ENCODE data around the gene CKMT2. TPM values are rescaled to one million over a fixed set of nuclear protein-coding genes. Genes with fewer than 3 reads are reported as not detected.

Gene CKMT2
- total and polyA plus RNA-seq, 2 experiments from 2014 or later: 2.9 to 8.2 TPM

GRCh38 chr5:81245871-81246235, 12.7 kb downstream of the CKMT2 start:
- Histone ChIP-seq H3F3A (replicated peaks; ENCODE audit: low read depth) (no peaks in the 10 kb centered on the region), H3K27ac (ENCODE audit: low read depth) (no peak overlapping the region), H4K20me1 (replicated peaks; ENCODE audit: insufficient read depth) (peaks cover 18% of the 10 kb centered on the region), H3K36me3 (ENCODE audit: insufficient read depth) (no peaks in the 10 kb centered on the region), H3K9me2 (ENCODE audit: insufficient read depth) (no peaks in the 10 kb centered on the region), H3K4me2 (no peak overlapping the region), H3K4me3 (no peak overlapping the region), H2AFZ (no peak overlapping the region), H3K4me1 (ENCODE audit: insufficient read depth) (peaks cover 11% of the 10 kb centered on the region), H3K27me3 (ENCODE audit: insufficient read depth) (no peaks in the 10 kb centered on the region), H3K79me2 (replicated peaks; ENCODE audit: insufficient read depth) (no peaks in the 10 kb centered on the region)
- Mint-ChIP-seq H3K36me3 (ENCODE audit: low read depth) (peaks cover 6% of the 10 kb centered on the region), H3K27ac (peak overlapping the region; percentile 25; the same call in 1 of the 2 replicates), H3K9me3 (no peaks in the 10 kb centered on the region), H3K4me1 (peaks cover 40% of the 10 kb centered on the region), H3K4me3 (no peak overlapping the region), H3K27me3 (ENCODE audit: insufficient read depth, low read depth, poor library complexity) (peaks cover 3% of the 10 kb centered on the region)
- ATAC-seq (no peak), DNase-seq (ENCODE audit: low spot score) (no peak)
- TF ChIP-seq EZH2 (IDR thresholded peaks at IDR 0.05; ENCODE audit: low read depth, unreplicated experiment): no peak
- no peak for TF ChIP-seq CTCF (conservative IDR thresholded peaks at IDR 0.05; ENCODE audit: low read depth in 2 of 2)
- no peak for TF ChIP-seq REST (IDR thresholded peaks at IDR 0.05; ENCODE audit: unreplicated experiment)
- no peak for TF ChIP-seq NANOG (IDR thresholded peaks at IDR 0.05; ENCODE audit: borderline replicate concordance)
- no peak for TF ChIP-seq ZNF114 (CRISPR knock-in tag; IDR thresholded peaks at IDR 0.05)
- no peak for TF ChIP-seq JUNB (IDR thresholded peaks at IDR 0.05; ENCODE audit: unreplicated experiment)
- no peak for TF ChIP-seq POLR2AphosphoS5 (IDR thresholded peaks at IDR 0.05; ENCODE audit: low read depth)
- TF ChIP-seq ETS1 (IDR thresholded peaks at IDR 0.05): no peak
- TF ChIP-seq STAT1 (IDR thresholded peaks at IDR 0.05; ENCODE audit: unreplicated experiment): no peak
- TF ChIP-seq ZNF462 (CRISPR knock-in tag; IDR thresholded peaks at IDR 0.05): no peak
- TF ChIP-seq CREB1 (CRISPR knock-in tag; IDR thresholded peaks at IDR 0.05; ENCODE audit: low read depth): no peak
- TF ChIP-seq ZNF331 (CRISPR knock-in tag; IDR thresholded peaks at IDR 0.05; ENCODE audit: low read depth): no peak

Data from GM23338 (cell line).